ENCODE results near the gene CSAD.
"Not testable (repeated sequence)": the region's sequence is repeated elsewhere in the genome, so short reads cannot be mapped to it uniquely, and the experiment has no call there.

Gene CSAD

GRCh38 chr12:53218551-53219291, 38.0 kb upstream of the CSAD start:
- no peak for DNase-seq (ENCODE audit: low read depth in 3 of 3, low spot score in 1 of 3)

GRCh38 chr12:53217931-53218307, 37.2 kb upstream of the CSAD start:
- DNase-seq (ENCODE audit: low read depth in 3 of 3, low spot score in 1 of 3) = no peak

GRCh38 chr12:53217051-53217930, 36.6 kb upstream of the CSAD start:
- no peak for DNase-seq (ENCODE audit: low read depth in 3 of 3, low spot score in 1 of 3)

- DNase-seq (ENCODE audit: low read depth in 3 of 3, low spot score in 1 of 3) = no peak
Measured at GRCh38 chr12:53215497-53215896, 34.8 kb upstream of the CSAD start.

GRCh38 chr12:53214687-53215455, 34.1 kb upstream of the CSAD start:
- no peak for DNase-seq (ENCODE audit: low read depth in 3 of 3, low spot score in 1 of 3)

GRCh38 chr12:53214221-53214620, 33.5 kb upstream of the CSAD start:
- DNase-seq (ENCODE audit: low read depth in 3 of 3, low spot score in 1 of 3) = no peak

- peak; percentile 64 to 82 (median 76) for DNase-seq (ENCODE audit: low read depth in 3 of 3, low spot score in 1 of 3)
Measured at GRCh38 chr12:53213348-53213747, 32.6 kb upstream of the CSAD start.

GRCh38 chr12:53212931-53213330, 32.2 kb upstream of the CSAD start:
- DNase-seq (ENCODE audit: low read depth in 3 of 3, low spot score in 1 of 3) = no peak

- DNase-seq (ENCODE audit: low read depth in 3 of 3, low spot score in 1 of 3) = no peak
Measured at GRCh38 chr12:53211476-53212381, 31.0 kb upstream of the CSAD start.

- no peak for DNase-seq (ENCODE audit: low read depth in 3 of 3, low spot score in 1 of 3)
Measured at GRCh38 chr12:53210843-53211242, 30.1 kb upstream of the CSAD start.

- DNase-seq (ENCODE audit: low read depth in 3 of 3, low spot score in 1 of 3) = no peak
Measured at GRCh38 chr12:53208877-53209463, 28.2 kb upstream of the CSAD start.

GRCh38 chr12:53208435-53208834, 27.7 kb upstream of the CSAD start:
- DNase-seq (ENCODE audit: low read depth in 3 of 3, low spot score in 1 of 3) = no peak

GRCh38 chr12:53207042-53207441, 26.3 kb upstream of the CSAD start, which contains the start of gene ITGB7:
Gene ITGB7 (minus strand): TSS chr12:53207251. CDS start chr12:53200443, 6,808 bp downstream.
- peak in 2 of 3 donors; percentile 48 to 51 for DNase-seq (ENCODE audit: low read depth in 3 of 3, low spot score in 1 of 3)

GRCh38 chr12:53205747-53206419, 25.2 kb upstream of the CSAD start:
- peak in 1 of 3 donors; percentile 17 for DNase-seq (ENCODE audit: low read depth in 3 of 3, low spot score in 1 of 3)

GRCh38 chr12:53204351-53204750, 23.6 kb upstream of the CSAD start:
- no peak for DNase-seq (ENCODE audit: low read depth in 3 of 3, low spot score in 1 of 3)

- DNase-seq (ENCODE audit: low read depth in 3 of 3, low spot score in 1 of 3) = not testable (repeated sequence)
Measured at GRCh38 chr12:53202316-53202715, 21.6 kb upstream of the CSAD start.

- no peak for DNase-seq (ENCODE audit: low read depth in 3 of 3, low spot score in 1 of 3)
Measured at GRCh38 chr12:53201639-53202038, 20.9 kb upstream of the CSAD start.

- no peak for DNase-seq (ENCODE audit: low read depth in 3 of 3, low spot score in 1 of 3)
Measured at GRCh38 chr12:53201177-53201541, 20.4 kb upstream of the CSAD start.

GRCh38 chr12:53200458-53201176, 19.9 kb upstream of the CSAD start:
- no peak for DNase-seq (ENCODE audit: low read depth in 3 of 3, low spot score in 1 of 3)

Measured in stimulated activated CD4-positive, alpha-beta T cell treated with anti-CD3 and anti-CD28 coated beads, TNF-alpha, amount 100 ng/mL, for 1 hour (primary cell).